Measurements from ENCODE around the gene FBLN2.

The FBLN2 gene

DNA sequence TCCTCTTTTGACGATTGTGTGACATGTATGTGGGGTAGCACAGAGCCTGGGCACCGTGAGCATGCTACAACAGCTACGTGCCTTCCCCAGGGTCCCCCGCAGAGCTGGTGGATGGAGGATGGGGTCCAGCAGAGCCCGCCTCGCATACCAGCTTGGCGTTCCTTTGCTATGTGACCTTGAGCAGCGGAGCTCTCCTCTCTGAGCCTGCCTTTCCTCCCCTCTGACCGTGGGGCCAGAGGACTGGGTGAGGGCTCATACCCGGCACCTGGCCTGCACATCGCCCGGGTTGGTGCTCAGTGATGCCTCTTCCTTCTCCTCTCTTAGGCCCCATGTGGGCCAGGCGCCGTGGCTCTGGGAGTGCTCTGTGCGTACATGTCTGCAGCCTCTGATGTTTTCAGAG, 73.4 kb downstream of the FBLN2 start:
- no peak for DNase-seq (ENCODE audit: low read depth in 2 of 2)

DNA sequence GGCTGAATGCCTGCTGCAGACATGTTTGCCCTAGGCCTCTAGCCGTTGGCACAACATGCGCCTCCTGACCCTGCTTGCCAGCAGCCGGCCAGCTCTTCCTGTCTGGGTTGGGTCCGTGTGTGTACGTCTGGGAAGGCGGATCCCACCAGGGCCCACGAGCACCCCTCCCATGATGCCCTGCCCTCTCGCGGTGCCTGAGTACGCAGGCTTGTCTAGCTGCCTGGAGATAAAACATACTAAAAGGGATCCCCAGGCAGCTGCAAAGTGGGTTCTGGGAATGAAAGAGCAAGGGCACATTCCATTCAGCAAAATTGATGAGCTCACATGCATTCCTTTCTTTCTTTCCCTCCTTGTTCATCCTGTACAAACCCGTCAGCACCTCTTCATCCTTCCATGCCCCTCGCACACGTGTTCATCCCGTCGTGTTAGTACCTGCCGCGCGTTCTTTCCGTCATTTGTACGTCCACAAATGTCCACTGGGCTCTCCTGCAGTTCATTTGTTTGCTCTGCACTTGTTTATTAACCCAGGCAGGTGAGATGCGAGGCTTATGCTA, 74.3 kb downstream of the FBLN2 start:
- DNase-seq (ENCODE audit: low read depth in 2 of 2) = no peak

DNA sequence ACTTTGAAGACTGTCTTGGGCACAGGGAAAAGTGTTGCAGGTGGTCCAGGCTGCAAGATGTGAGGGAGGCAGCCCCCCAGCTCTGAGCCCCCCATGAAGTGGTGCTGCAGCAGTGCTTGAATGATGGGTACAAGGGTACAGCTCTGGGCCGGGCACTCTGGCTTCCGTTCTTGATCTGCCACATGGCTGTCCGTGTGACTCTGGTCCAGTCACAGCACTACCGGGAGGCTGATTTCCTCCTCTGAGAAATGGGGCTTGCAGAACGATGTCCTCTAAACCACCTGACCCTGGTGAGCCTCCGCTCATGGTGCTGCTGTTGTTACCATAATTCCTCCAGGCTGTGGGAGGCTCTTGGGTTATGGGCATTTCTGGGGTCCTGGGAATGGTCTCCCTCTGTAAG, 75.1 kb downstream of the FBLN2 start:
- no peak for DNase-seq (ENCODE audit: low read depth in 2 of 2)

DNA sequence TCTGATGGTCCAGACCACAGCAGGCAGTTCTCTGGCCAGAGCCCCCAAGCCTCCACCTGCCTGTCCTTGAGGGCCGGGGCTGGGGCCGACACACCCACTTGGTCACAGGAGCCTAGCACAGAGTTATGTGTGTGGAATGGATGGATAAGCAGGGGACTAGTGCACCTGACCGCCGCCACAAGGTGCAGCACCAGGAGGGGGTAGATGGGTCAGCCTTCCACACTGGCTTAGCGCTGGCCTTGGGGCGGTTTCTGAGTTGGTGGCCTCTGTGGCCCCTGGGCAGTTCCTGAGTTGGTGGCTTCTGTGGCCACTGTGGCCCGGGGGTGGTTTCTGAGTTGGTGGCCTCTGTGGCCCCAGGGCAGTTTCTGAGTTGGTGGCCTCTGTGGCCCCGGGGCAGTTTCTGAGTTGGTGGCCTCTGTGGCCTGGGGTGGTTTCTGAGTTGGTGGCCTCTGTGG, 75.8 kb downstream of the FBLN2 start:
- no peak for DNase-seq (ENCODE audit: low read depth in 2 of 2)

DNA sequence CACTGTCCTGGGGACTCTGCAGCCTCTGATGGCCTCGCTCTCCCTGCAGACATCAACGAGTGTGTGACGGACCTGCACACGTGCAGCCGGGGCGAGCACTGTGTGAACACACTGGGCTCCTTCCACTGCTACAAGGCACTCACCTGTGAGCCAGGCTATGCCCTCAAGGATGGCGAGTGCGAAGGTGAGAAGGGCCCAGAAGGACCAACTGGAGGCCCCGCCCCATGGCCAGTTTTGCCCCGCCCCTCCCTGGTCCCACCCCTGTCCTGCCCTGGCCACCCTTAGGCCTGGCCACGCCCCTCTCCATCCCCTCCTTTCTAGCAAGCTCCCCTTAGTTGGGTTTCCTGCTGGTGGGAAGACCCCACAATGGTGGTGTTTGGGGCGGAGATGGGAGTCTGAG, 77.5 kb downstream of the FBLN2 start:
- DNase-seq (ENCODE audit: low read depth in 2 of 2) = no peak

DNA sequence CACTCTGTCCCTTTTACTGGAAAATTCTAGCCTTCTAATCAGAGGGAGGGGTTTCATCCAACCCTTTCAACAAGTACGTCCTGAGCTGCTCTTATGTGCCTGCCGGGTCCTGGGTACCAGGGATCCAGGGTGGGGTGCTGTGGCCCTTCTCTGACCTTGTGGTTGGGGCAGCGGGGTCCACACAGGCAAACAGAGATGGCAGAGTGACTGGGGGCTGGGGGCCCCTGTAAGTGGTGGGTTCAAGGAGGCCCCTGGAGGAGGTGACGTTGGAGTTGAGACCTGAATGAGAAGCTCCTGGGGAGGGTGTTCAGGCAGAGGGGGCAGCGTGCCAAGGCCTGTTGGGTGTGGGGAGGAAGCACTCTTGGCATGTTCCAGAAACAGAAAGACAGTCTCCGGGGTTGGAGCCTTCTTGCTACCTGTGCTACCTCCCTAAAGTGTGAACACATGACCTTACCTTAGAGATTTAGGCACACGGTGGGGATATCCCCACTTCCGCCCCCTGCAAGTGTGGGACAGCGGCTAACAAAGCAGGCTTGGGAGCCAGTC, 78.1 kb downstream of the FBLN2 start:
- no peak for DNase-seq (ENCODE audit: low read depth in 2 of 2)

DNA sequence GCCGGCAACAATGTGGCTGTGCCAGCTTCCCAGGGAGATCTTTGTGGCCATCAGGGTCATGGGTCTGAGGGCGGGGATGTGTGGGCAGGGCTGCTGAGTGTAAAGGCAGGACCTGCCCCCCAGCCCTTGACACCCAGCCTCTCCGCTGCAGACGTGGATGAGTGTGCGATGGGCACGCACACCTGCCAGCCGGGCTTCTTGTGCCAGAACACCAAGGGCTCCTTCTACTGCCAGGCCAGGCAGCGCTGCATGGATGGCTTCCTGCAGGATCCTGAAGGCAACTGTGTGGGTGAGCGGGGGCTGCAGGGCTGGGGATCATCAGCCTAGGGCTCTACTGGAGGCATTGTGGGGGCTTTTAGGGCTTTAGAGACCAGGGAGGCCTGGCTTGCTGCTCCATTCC, 78.8 kb downstream of the FBLN2 start:
- DNase-seq (ENCODE audit: low read depth in 2 of 2) = no peak

DNA sequence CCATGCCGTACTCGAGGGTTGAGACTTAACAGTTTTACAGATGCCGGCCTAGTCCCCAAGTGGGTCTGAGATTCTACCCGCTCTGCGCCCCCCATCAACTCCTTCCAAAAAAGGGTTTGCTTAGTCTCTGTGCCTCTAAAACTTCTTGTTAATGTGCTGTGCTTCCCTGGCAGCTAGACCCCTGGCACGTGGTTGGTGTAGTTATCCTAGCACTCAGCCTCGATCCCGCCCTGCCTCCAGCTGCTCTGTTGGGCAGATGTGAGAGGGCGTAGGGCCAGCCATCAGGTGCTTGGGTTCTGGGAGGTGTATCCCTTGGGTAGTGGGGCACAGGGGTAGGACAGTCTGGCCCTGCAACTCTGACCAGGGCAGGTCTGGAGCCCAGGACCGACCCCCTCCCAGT, 79.5 kb downstream of the FBLN2 start:
- DNase-seq (ENCODE audit: low read depth in 2 of 2) = no peak

DNA sequence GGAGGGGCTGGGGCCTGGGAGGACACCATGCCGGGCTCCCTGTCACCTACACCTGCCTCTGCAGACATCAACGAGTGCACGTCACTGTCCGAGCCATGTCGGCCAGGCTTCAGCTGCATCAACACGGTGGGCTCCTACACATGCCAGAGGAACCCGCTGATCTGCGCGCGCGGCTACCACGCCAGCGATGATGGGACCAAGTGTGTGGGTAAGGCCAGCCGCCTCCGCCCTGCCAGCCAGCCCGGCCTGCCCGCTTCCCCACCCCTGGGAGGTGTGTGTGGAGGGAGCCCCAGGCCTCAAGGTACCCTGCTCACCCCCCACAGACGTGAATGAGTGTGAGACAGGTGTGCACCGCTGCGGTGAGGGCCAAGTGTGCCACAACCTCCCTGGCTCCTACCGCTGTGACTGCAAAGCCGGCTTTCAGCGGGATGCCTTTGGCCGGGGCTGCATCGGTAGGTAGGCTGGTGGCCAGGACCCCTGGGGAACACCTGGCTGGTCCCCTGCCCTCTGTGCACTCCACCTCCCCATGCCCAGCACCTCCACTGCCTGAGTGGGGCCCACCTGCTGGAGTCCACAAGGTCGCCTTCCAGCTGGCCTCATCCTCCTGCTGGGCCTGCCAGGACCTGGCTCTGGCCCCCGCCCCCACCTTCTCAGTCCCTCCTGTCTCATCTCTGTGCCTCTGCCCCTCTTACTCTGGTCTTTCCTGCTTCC, 80.1 kb downstream of the FBLN2 start:
- no peak for DNase-seq (ENCODE audit: low read depth in 2 of 2)

DNA sequence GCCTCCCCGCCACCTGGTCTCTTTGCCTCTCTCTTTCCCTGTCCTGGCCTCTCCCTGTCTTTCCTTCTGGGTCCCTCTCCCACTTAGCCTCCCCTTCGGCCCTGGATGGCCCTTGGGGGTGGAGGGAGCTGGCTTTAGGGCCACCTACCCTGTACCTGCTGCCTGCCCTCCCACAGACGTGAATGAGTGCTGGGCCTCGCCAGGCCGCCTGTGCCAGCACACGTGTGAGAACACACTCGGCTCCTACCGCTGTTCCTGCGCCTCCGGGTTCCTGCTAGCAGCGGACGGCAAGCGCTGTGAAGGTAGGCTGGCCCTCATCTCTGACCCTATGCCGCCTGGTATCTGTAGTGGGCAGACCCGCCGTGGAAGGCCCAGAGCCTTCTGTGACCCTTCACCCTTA, 80.7 kb downstream of the FBLN2 start:
- no peak for DNase-seq (ENCODE audit: low read depth in 2 of 2)

DNA sequence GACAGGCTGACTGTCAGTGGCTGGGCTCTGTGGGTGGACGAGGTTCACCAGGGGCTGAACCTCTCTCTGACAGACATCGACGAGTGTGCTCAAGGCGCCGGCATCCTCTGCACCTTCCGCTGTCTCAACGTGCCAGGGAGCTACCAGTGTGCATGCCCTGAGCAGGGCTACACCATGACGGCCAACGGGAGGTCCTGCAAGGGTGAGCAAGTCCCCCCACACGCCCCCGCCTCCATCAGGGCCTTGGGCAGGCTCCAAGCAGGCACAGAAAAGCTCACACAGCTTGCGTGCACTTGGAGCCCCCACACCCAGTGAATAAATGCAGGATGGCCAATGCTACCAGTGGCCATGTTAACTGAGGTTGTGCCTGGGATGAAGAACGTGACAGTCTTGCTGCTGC, 82.3 kb downstream of the FBLN2 start:
- DNase-seq (ENCODE audit: low read depth in 2 of 2) = no peak

DNA sequence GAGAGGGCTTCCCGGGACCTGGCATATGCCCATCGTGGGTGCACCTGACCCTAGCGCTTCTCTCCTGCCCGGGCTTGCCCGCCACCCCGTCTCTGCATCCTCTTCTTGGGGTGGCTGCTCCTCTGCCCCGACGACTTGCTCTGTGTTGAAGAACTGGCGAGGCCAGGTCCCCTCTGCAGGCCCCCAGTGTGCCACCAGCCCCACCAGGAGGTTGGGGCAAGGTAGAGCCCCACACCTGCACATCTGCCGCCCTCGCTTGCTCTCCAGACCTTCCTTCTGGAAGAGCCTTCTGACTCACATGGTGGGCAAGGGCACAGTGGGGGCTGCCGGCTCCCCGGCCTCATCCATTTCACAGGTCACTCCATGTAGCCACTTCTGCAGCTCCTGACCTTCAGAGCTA, 84.3 kb downstream of the FBLN2 start:
- DNase-seq (ENCODE audit: low read depth in 2 of 2) = no peak

DNA sequence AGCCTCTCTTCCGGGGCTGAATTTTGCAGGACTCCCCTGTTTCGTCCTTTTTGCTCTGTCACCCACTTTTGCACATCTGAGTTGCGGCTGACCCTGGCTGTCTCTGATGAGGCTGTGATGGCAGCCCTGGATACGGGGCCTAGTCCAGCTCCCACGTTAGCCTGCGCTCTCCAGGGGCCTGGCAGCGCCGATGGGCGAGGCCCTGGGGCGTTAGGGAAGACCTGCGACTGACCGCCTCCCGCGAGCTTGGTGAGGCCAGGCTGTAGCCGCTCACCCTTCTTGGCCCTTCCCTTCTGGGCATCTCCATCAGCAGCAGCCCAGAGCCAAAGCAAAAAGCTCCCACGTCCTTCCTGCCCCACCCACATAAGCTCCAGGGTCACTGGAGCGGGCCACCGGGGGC, 85.2 kb downstream of the FBLN2 start:
- DNase-seq (ENCODE audit: low read depth in 2 of 2) = no peak

DNA sequence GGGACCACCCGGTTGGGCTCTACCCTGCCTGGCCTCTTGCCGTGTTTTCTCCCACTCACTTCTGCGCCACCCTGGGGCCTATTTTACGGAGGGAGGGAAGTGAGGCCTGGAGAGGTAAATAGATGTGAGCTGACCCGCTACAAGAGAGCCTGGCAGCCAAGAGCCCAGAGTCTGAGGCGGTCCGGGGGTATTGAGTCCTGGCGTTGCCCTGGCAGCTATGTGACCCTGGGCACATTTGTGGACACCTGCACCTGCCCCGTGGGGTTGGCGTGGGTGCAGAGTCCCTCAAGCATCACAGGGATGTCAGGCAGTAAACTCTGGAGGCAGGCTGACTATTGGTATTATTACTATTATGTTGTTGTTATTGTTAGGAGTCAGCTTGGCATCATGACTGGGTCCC, 85.7 kb downstream of the FBLN2 start:
- no peak for DNase-seq (ENCODE audit: low read depth in 2 of 2)

DNA sequence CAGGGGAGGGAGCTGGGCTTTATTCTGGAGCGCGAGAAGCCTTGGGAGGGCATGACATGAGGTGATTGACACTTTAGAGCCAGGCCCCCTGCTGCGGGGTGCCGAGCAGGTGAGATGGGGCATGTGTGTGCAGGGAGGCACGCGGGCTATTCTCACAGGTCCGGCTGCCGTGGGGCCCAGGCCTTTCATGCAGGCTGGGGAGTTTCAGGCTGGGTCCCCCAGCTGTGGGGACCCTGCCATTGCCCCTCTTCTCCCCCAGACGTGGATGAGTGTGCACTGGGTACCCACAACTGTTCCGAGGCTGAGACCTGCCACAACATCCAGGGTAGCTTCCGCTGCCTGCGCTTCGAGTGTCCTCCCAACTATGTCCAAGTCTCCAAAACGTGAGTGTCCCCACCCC, 87.3 kb downstream of the FBLN2 start:
- DNase-seq (ENCODE audit: low read depth in 2 of 2) = no peak

DNA sequence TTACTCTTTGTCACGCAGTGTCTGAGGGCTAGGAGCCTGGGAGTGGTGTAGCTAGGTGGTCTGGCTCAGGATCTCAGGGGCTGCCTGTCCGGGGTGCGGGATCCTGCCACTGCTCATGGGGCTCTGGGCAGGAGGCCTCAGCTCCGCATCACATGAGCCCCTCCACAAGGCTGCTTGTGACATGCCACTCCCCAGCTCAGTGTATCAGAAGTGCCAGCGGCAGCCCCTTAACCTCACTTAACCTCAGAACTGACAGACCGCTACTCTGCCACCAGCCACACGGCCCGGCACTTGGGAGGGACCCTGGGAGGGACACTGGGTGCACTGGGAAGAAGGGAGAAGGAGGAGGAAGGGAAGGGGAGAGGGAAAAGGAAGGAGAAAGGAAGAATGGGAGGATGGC, 87.9 kb downstream of the FBLN2 start:
- no peak for DNase-seq (ENCODE audit: low read depth in 2 of 2)

DNA sequence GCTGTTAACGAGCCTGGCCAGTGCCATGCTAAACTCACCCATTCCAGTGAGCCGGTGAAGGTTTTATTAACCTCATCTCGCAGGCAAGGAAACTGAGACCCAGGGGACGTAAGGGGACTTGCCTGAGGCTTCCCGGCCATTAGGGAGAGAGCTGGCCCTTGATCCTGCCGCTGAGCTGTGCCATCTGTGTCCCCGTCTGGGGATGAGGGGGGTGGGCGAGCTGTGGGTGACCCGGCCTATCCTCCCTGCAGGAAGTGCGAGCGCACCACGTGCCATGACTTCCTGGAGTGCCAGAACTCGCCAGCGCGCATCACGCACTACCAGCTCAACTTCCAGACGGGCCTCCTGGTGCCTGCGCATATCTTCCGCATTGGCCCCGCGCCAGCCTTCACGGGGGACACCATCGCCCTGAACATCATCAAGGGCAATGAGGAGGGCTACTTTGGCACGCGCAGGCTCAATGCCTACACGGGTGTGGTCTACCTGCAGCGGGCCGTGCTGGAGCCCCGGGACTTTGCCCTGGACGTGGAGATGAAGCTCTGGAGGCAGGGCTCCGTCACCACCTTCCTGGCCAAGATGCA, 88.5 kb downstream of the FBLN2 start:
- DNase-seq (ENCODE audit: low read depth in 2 of 2) = no peak

DNA sequence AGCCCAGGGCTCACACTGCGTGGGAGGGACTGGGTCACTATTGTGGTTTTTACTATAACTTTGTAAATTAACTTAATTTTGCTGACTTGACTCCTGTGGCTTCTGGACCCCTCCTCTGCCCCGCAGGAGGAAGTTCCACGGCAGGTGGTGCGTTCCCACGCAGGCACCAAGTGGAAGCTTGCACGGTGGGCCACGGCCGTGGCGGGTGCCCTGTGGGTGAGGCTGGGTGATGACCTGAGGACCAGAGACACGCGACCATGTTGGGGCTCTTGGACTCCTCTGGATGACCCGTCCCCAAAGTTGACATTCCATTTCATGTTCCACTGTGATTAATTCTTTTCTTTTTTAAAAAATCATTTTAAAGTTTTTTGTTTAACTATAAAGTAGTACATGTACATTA, 89.0 kb downstream of the FBLN2 start:
- DNase-seq (ENCODE audit: low read depth in 2 of 2) = no peak

DNA sequence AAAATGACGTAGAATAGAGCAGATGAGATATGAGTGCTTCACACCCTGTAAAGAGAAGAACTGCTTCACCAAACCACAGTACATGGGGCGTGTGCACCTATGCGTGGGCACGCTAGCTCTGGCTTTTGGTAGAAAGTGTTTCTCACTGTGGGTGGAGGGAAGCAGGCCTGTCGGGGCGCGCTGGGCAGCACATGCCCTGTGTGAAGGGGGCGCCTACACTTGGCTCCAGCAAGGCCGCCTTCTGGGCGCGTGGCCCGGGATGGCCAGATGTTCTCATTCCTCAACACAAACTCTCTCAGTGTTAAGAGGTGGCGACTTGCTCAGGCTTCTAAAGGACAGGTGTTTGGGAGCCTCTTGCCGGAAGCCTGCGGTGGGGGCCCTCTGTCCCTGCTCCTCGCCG, 90.0 kb downstream of the FBLN2 start:
- DNase-seq (ENCODE audit: low read depth in 2 of 2) = no peak

DNA sequence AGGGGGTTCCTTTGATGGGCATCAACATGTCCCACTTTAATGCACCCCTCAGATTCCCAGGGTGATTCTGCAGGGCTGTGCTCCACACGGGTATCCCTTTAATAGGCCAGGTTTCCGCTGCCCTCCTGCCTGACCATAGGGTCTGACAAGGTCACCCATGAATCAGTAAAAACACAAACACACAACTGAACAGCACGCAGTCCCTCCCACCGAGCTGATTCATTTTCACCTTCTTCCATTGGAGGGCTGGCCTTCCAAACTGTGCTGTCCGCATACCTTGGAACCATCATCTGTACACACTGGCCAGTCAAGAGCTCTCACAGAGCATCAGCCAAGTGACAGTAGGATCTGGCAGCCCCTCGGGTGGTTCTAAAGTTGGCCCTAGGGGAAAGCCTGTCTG, 93.7 kb downstream of the FBLN2 start:
- no peak for DNase-seq (ENCODE audit: low read depth in 2 of 2)

DNA sequence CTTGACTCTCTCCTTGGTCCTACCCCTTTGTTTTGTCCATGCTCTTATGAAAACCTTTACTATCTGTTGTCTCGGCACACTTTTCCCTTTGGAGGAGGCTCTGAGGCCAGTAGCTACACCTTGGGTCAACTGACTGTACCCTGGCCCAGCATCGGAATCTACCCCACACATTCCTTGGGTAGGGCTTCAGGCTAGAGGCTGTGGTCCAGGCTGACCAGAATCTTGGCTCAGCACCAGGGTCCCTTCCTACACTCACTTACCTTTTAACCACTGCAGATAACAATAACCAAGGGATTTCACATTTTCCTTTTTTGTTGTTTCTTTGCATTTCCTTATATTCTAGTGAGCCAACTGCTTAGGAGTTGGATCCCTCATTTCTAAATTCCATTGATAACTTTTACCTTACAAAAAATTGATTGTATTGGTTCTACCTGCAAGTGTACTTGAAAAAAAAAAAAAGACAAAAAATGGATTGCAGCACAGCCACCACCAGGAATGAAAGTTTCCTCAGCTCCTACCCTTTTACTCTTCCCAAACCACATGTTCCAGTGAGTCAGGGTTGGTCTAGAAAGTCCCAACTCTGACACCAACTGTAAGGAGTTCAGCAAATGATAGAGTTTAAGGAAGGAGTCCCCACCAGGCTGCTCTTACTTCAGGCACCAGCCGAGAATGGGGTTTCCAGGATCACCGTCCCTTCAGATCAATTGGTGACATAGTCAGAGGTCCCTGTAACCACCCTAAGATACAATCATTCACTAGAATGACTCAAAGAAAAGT, 95.6 kb downstream of the FBLN2 start:
- no peak for DNase-seq (ENCODE audit: low read depth in 2 of 2)

DNA sequence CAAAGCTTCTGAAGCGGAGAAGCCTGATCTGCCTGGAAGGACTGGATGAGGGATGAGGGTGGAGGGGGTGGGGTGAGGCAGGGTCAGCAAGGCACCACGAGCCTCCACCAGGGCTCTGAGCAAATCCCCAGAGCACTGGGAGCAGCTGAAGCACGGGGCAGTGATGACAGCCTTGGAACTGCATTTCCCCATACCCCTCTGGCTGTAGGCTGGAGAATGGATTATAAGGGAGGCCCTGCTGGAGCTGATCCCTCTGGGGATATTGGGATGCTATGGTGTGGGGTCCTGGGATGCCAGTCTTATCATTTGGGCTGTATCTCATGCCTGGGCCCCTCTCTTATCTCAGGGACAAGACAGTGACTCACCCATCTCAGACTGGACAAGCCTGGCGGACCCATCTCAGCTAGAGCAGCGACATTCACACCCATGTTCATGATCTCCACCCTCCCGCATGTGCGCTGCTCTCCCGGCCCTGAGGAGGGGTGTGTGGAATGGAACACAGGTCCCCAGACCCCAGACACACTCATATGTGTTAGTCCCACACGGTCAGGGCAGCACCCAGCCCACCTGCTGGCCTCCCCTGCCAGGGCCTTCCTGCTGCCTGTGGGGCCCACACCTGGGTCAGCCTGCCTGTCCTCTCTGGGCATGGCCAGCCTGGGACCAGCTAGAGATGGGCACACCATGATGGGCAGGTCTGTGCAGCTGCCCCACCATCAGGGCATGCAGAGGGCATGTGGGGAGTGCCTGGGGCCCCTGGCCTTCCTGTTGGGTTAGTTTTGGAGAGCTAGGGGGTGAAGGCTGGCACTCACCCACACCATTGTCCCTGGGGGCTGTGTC, 97.1 kb downstream of the FBLN2 start:
- DNase-seq (ENCODE audit: low read depth in 2 of 2) = no peak
